Endodermal cell (in vitro differentiated cells): ENCODE data around the gene RAP2A. TPM values are rescaled to one million over a fixed set of nuclear protein-coding genes. Genes with fewer than 3 reads are reported as not detected.

Experiments used
- DNase-seq: peaks from one replicate; pipeline ENCODE4 v3.0.0-alpha.2; 2017
- H3K27ac ChIP-seq: 2 replicates; pipeline ENCODE4 v1.5.1; 2013; ENCODE audit warnings: mild to moderate bottlenecking, low read depth, low read length, moderate library complexity
- H3K27me3 ChIP-seq: 2 replicates; pipeline ENCODE4 v1.6.1; 2013; ENCODE audit warnings: mild to moderate bottlenecking, low read length, moderate library complexity; ENCODE audit not compliant: insufficient read depth, control insufficient read depth, poor library complexity, severe bottlenecking
- H3K36me3 ChIP-seq: 2 replicates; pipeline ENCODE4 v1.7.0; 2013; ENCODE audit warnings: mild to moderate bottlenecking, low read length, moderate library complexity; ENCODE audit not compliant: control insufficient read depth, insufficient read depth
- H3K4me1 ChIP-seq: one replicate; pipeline ENCODE4 v1.7.0; 2013; ENCODE audit warnings: low read length; ENCODE audit not compliant: control insufficient read depth, insufficient read depth
- H3K4me3 ChIP-seq: 2 replicates; pipeline ENCODE4 v1.5.1; 2013; ENCODE audit warnings: mild to moderate bottlenecking, low read length, moderate library complexity
- H3K9ac ChIP-seq: 2 replicates; pipeline ENCODE4 v1.6.1; 2013; ENCODE audit warnings: mild to moderate bottlenecking, low read length, moderate library complexity; ENCODE audit not compliant: poor library complexity, severe bottlenecking; ENCODE audit errors: extremely low read depth
- H3K9me3 ChIP-seq: 2 replicates; pipeline ENCODE4 v1.6.1; 2013; ENCODE audit warnings: mild to moderate bottlenecking, low read length, moderate library complexity; ENCODE audit not compliant: control insufficient read depth
- H3K27ac Mint-ChIP-seq: 2 replicates; pipeline ENCODE4 v1.8.0; 2020; ENCODE audit warnings: mixed read lengths
- H3K27me3 Mint-ChIP-seq: 2 replicates; pipeline ENCODE4 v1.8.0; 2021; ENCODE audit warnings: mild to moderate bottlenecking, mixed read lengths; ENCODE audit not compliant: insufficient read depth
- H3K36me3 Mint-ChIP-seq: 2 replicates; pipeline ENCODE4 v1.8.0; 2020; ENCODE audit warnings: low read depth, mixed read lengths
- H3K4me1 Mint-ChIP-seq: 2 replicates; pipeline ENCODE4 v1.8.0; 2020; ENCODE audit warnings: mixed read lengths
- H3K4me3 Mint-ChIP-seq: 2 replicates; pipeline ENCODE4 v1.8.0; 2020; ENCODE audit warnings: mild to moderate bottlenecking, moderate library complexity, mixed read lengths
- H3K9me3 Mint-ChIP-seq: 2 replicates; pipeline ENCODE4 v1.8.0; 2020; ENCODE audit warnings: mild to moderate bottlenecking, mixed read lengths
- whole genome bisulfite sequencing, 2 experiments: methylation state at CpG; one replicate each; pipeline versions ENCODE4 v1.1.5 to v1.1.7; 2013; ENCODE audit warnings: missing lambda C conversion rate in 2 of 2, mixed read lengths in 1 of 2; ENCODE audit not compliant: insufficient coverage in 1 of 2, insufficient read length in 1 of 2; 5-methylcytosine and 5-hydroxymethylcytosine counted together
- total RNA-seq, 2 donors: library from RNA; stranded (reverse); fragmentation: NEBNext Ultra II Directional in 1 of 2; extraction: Animal tissue kit (Norgen Biotek cat#: 25700) in 1 of 2; gene quantifications; 2 replicates in 1 of 2; 3 replicates in 1 of 2; pipeline ENCODE4 v1.2.1, GENCODE V29; 2021
- TF ChIP-seq, protein P1 (sequence below): fragments of 200-600 bp; sonication (generic); conservative IDR thresholded peaks from 2 replicates; pipeline ENCODE4 v1.5.0; 2021; ENCODE audit warnings: antibody characterized with exemption, mild to moderate bottlenecking

RAP2A gene
- total RNA-seq, 2 donors from 2014 or later: 76.7 to 83.9 TPM

DNA sequence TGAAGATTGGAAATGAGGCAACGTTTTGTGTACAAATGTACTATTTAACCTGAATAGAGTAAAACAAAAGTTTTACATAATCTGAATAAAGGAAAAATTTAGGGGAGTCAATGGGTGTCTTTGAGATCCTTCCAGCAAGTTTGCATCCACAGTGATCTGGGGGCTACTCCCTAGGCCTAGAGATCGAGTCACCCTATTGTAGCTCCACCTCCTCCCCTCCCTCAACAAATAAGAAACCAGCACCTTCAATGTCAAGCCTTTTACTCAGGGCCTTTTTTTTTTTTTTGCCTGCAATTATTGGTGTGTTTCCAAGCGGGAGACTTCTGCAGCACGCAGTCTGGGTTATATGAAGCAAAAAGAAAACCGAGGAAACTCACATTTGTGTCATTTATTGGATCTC is 16.3 kb upstream of the RAP2A start:
- Histone ChIP-seq H3K4me3 (no peak overlapping the region), H3K9me3 (no peaks in the 10 kb centered on the region), H3K9ac (no peak overlapping the region), H3K36me3 (no peaks in the 10 kb centered on the region), H3K27ac (no peak overlapping the region), H3K4me1 (no peaks in the 10 kb centered on the region), H3K27me3 (no peaks in the 10 kb centered on the region)
- Mint-ChIP-seq H3K27me3 (peaks cover 2% of the 10 kb centered on the region), H3K9me3 (no peaks in the 10 kb centered on the region), H3K27ac (no peak overlapping the region), H3K36me3 (no peaks in the 10 kb centered on the region), H3K4me3 (no peak overlapping the region), H3K4me1 (peaks cover 13% of the 10 kb centered on the region)
- TF ChIP-seq, protein P1, sequence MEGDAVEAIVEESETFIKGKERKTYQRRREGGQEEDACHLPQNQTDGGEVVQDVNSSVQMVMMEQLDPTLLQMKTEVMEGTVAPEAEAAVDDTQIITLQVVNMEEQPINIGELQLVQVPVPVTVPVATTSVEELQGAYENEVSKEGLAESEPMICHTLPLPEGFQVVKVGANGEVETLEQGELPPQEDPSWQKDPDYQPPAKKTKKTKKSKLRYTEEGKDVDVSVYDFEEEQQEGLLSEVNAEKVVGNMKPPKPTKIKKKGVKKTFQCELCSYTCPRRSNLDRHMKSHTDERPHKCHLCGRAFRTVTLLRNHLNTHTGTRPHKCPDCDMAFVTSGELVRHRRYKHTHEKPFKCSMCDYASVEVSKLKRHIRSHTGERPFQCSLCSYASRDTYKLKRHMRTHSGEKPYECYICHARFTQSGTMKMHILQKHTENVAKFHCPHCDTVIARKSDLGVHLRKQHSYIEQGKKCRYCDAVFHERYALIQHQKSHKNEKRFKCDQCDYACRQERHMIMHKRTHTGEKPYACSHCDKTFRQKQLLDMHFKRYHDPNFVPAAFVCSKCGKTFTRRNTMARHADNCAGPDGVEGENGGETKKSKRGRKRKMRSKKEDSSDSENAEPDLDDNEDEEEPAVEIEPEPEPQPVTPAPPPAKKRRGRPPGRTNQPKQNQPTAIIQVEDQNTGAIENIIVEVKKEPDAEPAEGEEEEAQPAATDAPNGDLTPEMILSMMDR: no peak
- 75 to 83% methylated on average over 1 to 5 of the region's 5 CpGs for WGBS, 2 experiments
- DNase-seq: no peak

DNA sequence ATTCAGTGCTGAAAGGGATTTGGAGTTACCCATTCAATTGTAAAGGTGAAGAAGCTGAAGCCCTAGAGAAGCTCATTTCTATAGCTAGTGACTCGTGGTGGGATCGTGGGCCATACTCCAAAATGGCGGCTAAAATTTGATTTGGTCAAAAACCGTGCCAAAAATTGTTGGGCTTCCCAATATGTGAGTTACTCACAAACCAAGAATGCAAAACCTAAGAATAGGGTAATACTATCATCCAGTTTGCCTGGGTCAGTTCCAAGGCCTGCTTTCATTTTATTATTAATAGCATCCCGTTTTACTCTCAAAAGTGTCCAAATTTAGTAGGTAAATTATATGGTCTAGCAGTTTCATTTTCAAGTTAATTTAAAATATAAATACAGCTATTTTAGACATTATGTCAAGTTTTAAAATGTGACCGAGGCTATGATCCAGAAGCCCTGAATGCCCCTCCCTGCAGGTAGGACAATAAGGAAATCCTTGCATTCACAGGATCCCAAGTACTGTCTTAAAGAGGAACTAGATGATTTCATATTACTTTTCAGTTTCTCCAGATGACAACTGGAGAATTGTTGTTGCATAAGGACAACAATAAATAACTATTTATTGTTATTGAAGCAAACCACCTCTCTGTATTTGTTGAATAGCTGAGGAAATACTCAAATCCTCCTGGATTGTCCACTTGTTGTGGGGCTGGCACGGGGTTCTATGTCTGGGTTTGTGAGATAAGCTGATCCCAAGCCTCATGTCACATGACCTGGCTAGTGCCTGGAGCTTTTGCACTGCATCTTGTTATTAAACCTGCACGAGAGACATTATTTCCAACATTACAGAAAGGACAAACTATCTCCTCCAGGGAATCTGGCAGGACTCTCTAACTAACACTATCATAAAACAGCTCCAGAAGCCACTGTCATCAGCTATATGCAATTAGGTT is 11.6 kb upstream of the RAP2A start:
- Mint-ChIP-seq H3K4me3 (no peak overlapping the region), H3K27ac (no peak overlapping the region), H3K36me3 (no peaks in the 10 kb centered on the region), H3K9me3 (no peaks in the 10 kb centered on the region), H3K27me3 (peaks cover 2% of the 10 kb centered on the region), H3K4me1 (peaks cover 2% of the 10 kb centered on the region)
- Histone ChIP-seq H3K27me3 (no peaks in the 10 kb centered on the region), H3K36me3 (no peaks in the 10 kb centered on the region), H3K9me3 (peaks cover 6% of the 10 kb centered on the region), H3K4me1 (no peaks in the 10 kb centered on the region), H3K4me3 (no peak overlapping the region), H3K27ac (no peak overlapping the region), H3K9ac (no peak overlapping the region)
- TF ChIP-seq, protein P1: no peak
- WGBS, 2 experiments: 90 to 91% methylated on average over 2 to 7 of the region's 8 CpGs
- DNase-seq: no peak

DNA sequence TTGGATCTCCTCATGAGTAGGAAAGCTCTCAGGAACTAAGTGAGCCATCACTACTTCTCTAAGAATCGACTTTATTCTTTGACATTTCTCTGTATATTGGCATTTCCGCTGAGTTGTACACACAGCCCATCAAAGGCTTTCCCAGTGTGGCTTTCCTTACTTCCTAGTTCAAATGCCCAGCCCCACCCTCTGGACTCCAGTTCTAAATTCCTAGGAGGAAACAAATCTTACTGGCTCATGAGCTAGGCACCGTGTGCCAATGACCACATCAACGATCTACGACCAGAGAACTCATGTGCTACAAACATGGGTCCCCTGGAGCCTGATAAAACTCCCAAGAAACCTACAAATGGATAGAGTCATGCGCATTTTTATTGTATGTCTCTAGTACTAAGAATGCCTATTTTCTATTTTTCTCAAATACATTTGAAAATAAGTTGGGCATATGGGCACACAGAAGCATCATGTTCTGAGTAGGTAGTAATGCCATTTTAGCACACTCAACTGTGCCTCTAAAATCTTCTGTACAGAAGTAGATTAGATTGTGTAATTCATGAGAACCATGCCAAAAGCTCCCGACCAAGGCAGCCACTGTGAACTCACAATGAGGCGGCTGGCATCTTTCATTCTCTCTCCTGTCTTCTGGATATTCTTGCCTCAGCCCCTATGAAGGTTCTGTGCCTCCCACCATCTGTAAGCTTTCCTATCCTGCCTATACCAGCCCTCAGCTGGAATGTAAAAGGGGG is 10.5 kb upstream of the RAP2A start:
- Histone ChIP-seq H3K9me3 (peaks cover 6% of the 10 kb centered on the region), H3K27me3 (no peaks in the 10 kb centered on the region), H3K36me3 (no peaks in the 10 kb centered on the region), H3K4me3 (no peak overlapping the region), H3K4me1 (no peaks in the 10 kb centered on the region), H3K27ac (no peak overlapping the region), H3K9ac (no peak overlapping the region)
- Mint-ChIP-seq H3K27ac (no peak overlapping the region), H3K36me3 (no peaks in the 10 kb centered on the region), H3K4me3 (no peak overlapping the region), H3K27me3 (peaks cover 2% of the 10 kb centered on the region), H3K9me3 (no peaks in the 10 kb centered on the region), H3K4me1 (peaks cover 2% of the 10 kb centered on the region)
- WGBS, 2 experiments: 92 to 98% methylated on average over 5 to 8 of the region's 8 CpGs
- DNase-seq: no peak
- TF ChIP-seq, protein P1: no peak
